ENCODE data around the gene ACVR2B.

ACVR2B gene

GRCh38 chr3:38458796-38459498 lies 5.3 kb downstream of the ACVR2B start:
- no peak for DNase-seq (ENCODE audit: low read depth, low spot score)

- DNase-seq (ENCODE audit: low read depth, low spot score), result no peak
These were observed 5.9 kb downstream of the ACVR2B start for GRCh38 chr3:38459499-38460048.

- DNase-seq (ENCODE audit: low read depth, low spot score), result no peak
These were observed 6.9 kb downstream of the ACVR2B start for GRCh38 chr3:38460377-38461270.

GRCh38 chr3:38465588-38466154 lies 12.0 kb downstream of the ACVR2B start:
- no peak for DNase-seq (ENCODE audit: low read depth, low spot score)

GRCh38 chr3:38468765-38469164 lies 15.1 kb downstream of the ACVR2B start:
- DNase-seq (ENCODE audit: low read depth, low spot score), result no peak

GRCh38 chr3:38469852-38470251 lies 16.2 kb downstream of the ACVR2B start:
- DNase-seq (ENCODE audit: low read depth, low spot score), result no peak

- no peak for DNase-seq (ENCODE audit: low read depth, low spot score)
These were observed 17.7 kb downstream of the ACVR2B start for GRCh38 chr3:38471260-38471857.

GRCh38 chr3:38472342-38472741 lies 18.7 kb downstream of the ACVR2B start:
- DNase-seq (ENCODE audit: low read depth, low spot score), result no peak

GRCh38 chr3:38473229-38473628 lies 19.5 kb downstream of the ACVR2B start:
- no peak for DNase-seq (ENCODE audit: low read depth, low spot score)

- DNase-seq (ENCODE audit: low read depth, low spot score), result no peak
These were observed 21.4 kb downstream of the ACVR2B start for GRCh38 chr3:38474928-38475605.

GRCh38 chr3:38475716-38476115 lies 22.0 kb downstream of the ACVR2B start:
- DNase-seq (ENCODE audit: low read depth, low spot score), result no peak

GRCh38 chr3:38476157-38476756 lies 22.6 kb downstream of the ACVR2B start:
- no peak for DNase-seq (ENCODE audit: low read depth, low spot score)

- no peak for DNase-seq (ENCODE audit: low read depth, low spot score)
These were observed 23.5 kb downstream of the ACVR2B start for GRCh38 chr3:38477057-38477820.

- DNase-seq (ENCODE audit: low read depth, low spot score), result no peak
These were observed 24.3 kb downstream of the ACVR2B start for GRCh38 chr3:38477839-38478450.

GRCh38 chr3:38478901-38479300 lies 25.2 kb downstream of the ACVR2B start:
- no peak for DNase-seq (ENCODE audit: low read depth, low spot score)

- DNase-seq (ENCODE audit: low read depth, low spot score), result no peak
These were observed 25.9 kb downstream of the ACVR2B start for GRCh38 chr3:38479431-38480092.

- no peak for DNase-seq (ENCODE audit: low read depth, low spot score)
These were observed 26.4 kb downstream of the ACVR2B start for GRCh38 chr3:38480093-38480445.

GRCh38 chr3:38480930-38481329 lies 27.2 kb downstream of the ACVR2B start:
- DNase-seq (ENCODE audit: low read depth, low spot score), result no peak

GRCh38 chr3:38482951-38483350 lies 29.3 kb downstream of the ACVR2B start:
- DNase-seq (ENCODE audit: low read depth, low spot score), result no peak
